IMR-90 (cell line): Measurements from ENCODE around the gene ALDH1L2. TPM values are rescaled to one million over a fixed set of nuclear protein-coding genes. Genes with fewer than 3 reads are reported as not detected.

Source experiments
- ATAC-seq: fragments of 200-7000 bp; cut with Tn5 transposase; 2 replicates; pipeline ENCODE4 v1.9.1; 2020; ENCODE audit warnings: low read depth, mild to moderate bottlenecking, moderate library complexity
- BruUV-seq: library from RNA; stranded (reverse); fragments of 400-500 nt; replicated peaks from 2 replicates; lab custom pipeline; 2021; lab: Mats Ljungman, UMichigan
- CTCF ChIA-PET: fragments of 300-600 bp; formaldehyde crosslinking; extraction: SDS; loops from one replicate; lab custom pipeline; 2021; ENCODE audit warnings: antibody characterized with exemption; lab: Yijun Ruan, JAX
- POLR2A ChIA-PET: fragments of 300-600 bp; sonication (Branson Sonifier 250); formaldehyde crosslinking; loops from one replicate; lab custom pipeline; 2022; ENCODE audit warnings: antibody characterized with exemption; ENCODE audit not compliant: unreplicated experiment; lab: Charles Lee
- DNase-seq: peaks from one replicate; pipeline ENCODE4 v3.0.0; 2013
- H2AFZ ChIP-seq: replicated peaks from 2 replicates; pipeline ENCODE3; 2013; ENCODE audit warnings: low read length, mild to moderate bottlenecking; ENCODE audit not compliant: poor library complexity
- H2AK5ac ChIP-seq: 2 replicates; pipeline ENCODE4 v1.6.1; 2013; ENCODE audit warnings: low read depth, low read length, inconsistent platforms
- H2AK9ac ChIP-seq: replicated peaks from 2 replicates; pipeline ENCODE3; 2013; ENCODE audit warnings: mild to moderate bottlenecking, low read depth, low read length, moderate library complexity; ENCODE audit not compliant: poor library complexity
- H2BK120ac ChIP-seq: 2 replicates; pipeline ENCODE4 v1.6.1; 2013; ENCODE audit warnings: low read depth, low read length, inconsistent platforms
- H2BK15ac ChIP-seq: 3 replicates; pipeline ENCODE4 v1.6.1; 2013; ENCODE audit warnings: low read depth, low read length, inconsistent platforms
- H2BK20ac ChIP-seq: 2 replicates; pipeline ENCODE4 v1.6.1; 2013; ENCODE audit warnings: low read depth, mild to moderate bottlenecking, inconsistent platforms, low read length, moderate library complexity
- H2BK5ac ChIP-seq: 2 replicates; pipeline ENCODE4 v1.6.1; 2013; ENCODE audit warnings: mild to moderate bottlenecking, low read depth, low read length, inconsistent platforms; ENCODE audit not compliant: poor library complexity, severe bottlenecking
- H3K14ac ChIP-seq: replicated peaks from 2 replicates; pipeline ENCODE4 v1.6.1; 2013; ENCODE audit warnings: low read depth, low read length, inconsistent platforms
- H3K18ac ChIP-seq: 2 replicates; pipeline ENCODE4 v1.6.1; 2013; ENCODE audit warnings: low read depth, low read length, control low read depth
- H3K23ac ChIP-seq: 2 replicates; pipeline ENCODE4 v1.6.1; 2013; ENCODE audit warnings: low read depth, low read length, inconsistent platforms
- H3K27ac ChIP-seq: 2 replicates; pipeline ENCODE4 v1.5.1; 2013; ENCODE audit warnings: mild to moderate bottlenecking, control low read depth, low read length; ENCODE audit not compliant: insufficient read depth
- H3K27me3 ChIP-seq: 2 replicates; pipeline ENCODE4 v1.6.1; 2013; ENCODE audit warnings: low read length; ENCODE audit not compliant: control insufficient read depth, insufficient read depth
- H3K36me3 ChIP-seq: 2 replicates; pipeline ENCODE4 v1.6.1; 2013; ENCODE audit warnings: low read length, mixed read lengths; ENCODE audit not compliant: control insufficient read depth, insufficient read depth
- H3K4ac ChIP-seq: 2 replicates; pipeline ENCODE4 v1.6.1; 2013; ENCODE audit warnings: low read depth, low read length, inconsistent platforms
- H3K4me1 ChIP-seq: 2 replicates; pipeline ENCODE4 v1.6.1; 2013; ENCODE audit warnings: low read length, mixed read lengths; ENCODE audit not compliant: control insufficient read depth, insufficient read depth
- H3K4me2 ChIP-seq: 2 replicates; pipeline ENCODE4 v1.6.1; 2013; ENCODE audit warnings: low read depth, mild to moderate bottlenecking, control low read depth, low read length, moderate library complexity
- H3K4me3 ChIP-seq: 2 replicates; pipeline ENCODE4 v1.5.1; 2013; ENCODE audit warnings: low read depth, mild to moderate bottlenecking, control low read depth, low read length, moderate library complexity; ENCODE audit not compliant: insufficient read depth
- H3K56ac ChIP-seq: 2 replicates; pipeline ENCODE4 v1.6.1; 2013; ENCODE audit warnings: low read length, inconsistent platforms; ENCODE audit not compliant: insufficient read depth; ENCODE audit errors: extremely low read depth
- H3K79me1 ChIP-seq, 2 experiments: 2 replicates each; pipeline ENCODE4 v1.6.1; 2013; ENCODE audit warnings: low read length in 2 of 2, inconsistent platforms in 1 of 2, low read depth in 1 of 2
- H3K9ac ChIP-seq: 2 replicates; pipeline ENCODE4 v1.6.1; 2013; ENCODE audit warnings: low read depth, low read length, control low read depth
- H3K9me1 ChIP-seq: 2 replicates; pipeline ENCODE4 v1.6.1; 2013; ENCODE audit warnings: low read length, inconsistent platforms; ENCODE audit not compliant: insufficient read depth
- H3K9me3 ChIP-seq: 2 replicates; pipeline ENCODE4 v1.6.1; 2013; ENCODE audit warnings: low read length; ENCODE audit not compliant: control insufficient read depth, insufficient read depth
- H4K20me1 ChIP-seq: 2 replicates; pipeline ENCODE4 v1.6.1; 2013; ENCODE audit warnings: low read length, inconsistent platforms; ENCODE audit not compliant: insufficient read depth
- H4K5ac ChIP-seq: 2 replicates; pipeline ENCODE4 v1.6.1; 2013; ENCODE audit warnings: mild to moderate bottlenecking, low read depth, low read length, control low read depth
- H4K8ac ChIP-seq, 2 experiments: 2 replicates each; pipeline ENCODE4 v1.6.1; 2013; ENCODE audit warnings: low read depth in 2 of 2, low read length in 2 of 2, control low read depth in 1 of 2, inconsistent platforms in 1 of 2
- H4K91ac ChIP-seq: 2 replicates; pipeline ENCODE4 v1.6.1; 2013; ENCODE audit warnings: low read depth, low read length, inconsistent platforms; ENCODE audit not compliant: insufficient read depth
- CEBPB ChIP-seq: IDR thresholded peaks from 2 replicates; pipeline ENCODE4 v1.6.1; 2012; ENCODE audit warnings: low read depth, low read length, improper control_type of control experiment
- CTCF ChIP-seq: conservative IDR thresholded peaks from 2 replicates; pipeline ENCODE4 v1.5.1; 2012; ENCODE audit warnings: mild to moderate bottlenecking, low read depth, low read length, improper control_type of control experiment
- FOS ChIP-seq: fragments of 150-350 bp; IDR thresholded peaks from 2 replicates; pipeline ENCODE4 v1.6.1; 2016; ENCODE audit warnings: low read depth, low read length
- MAFK ChIP-seq: IDR thresholded peaks from 2 replicates; pipeline ENCODE4 v1.6.1; 2012; ENCODE audit warnings: low read depth, low read length, improper control_type of control experiment
- MAZ ChIP-seq: IDR thresholded peaks from 2 replicates; pipeline ENCODE4 v1.6.1; 2012; ENCODE audit warnings: low read depth, mild to moderate bottlenecking, low read length, improper control_type of control experiment, moderate library complexity, borderline replicate concordance
- RCOR1 ChIP-seq: IDR thresholded peaks from 2 replicates; pipeline ENCODE4 v1.6.1; 2012; ENCODE audit warnings: mild to moderate bottlenecking, low read length, improper control_type of control experiment; ENCODE audit not compliant: insufficient replicate concordance
- SMC3 ChIP-seq: fragments of 150-350 bp; IDR thresholded peaks from 2 replicates; pipeline ENCODE4 v1.6.1; 2016; ENCODE audit warnings: low read depth, mild to moderate bottlenecking, antibody characterized with exemption, low read length, moderate library complexity
- USF2 ChIP-seq: fragments of 150-350 bp; IDR thresholded peaks from 2 replicates; pipeline ENCODE4 v1.6.1; 2017; ENCODE audit warnings: mild to moderate bottlenecking, antibody characterized with exemption, low read length, low read depth
- WGBS, 2 experiments: methylation state at CpG; one replicate each; pipeline versions ENCODE4 v1.1.5 to v1.1.7; 2013; ENCODE audit warnings: missing lambda C conversion rate in 2 of 2; ENCODE audit not compliant: insufficient read length in 1 of 2; ENCODE audit errors: extremely low coverage in 2 of 2; 5-methylcytosine and 5-hydroxymethylcytosine counted together
- dilution Hi-C: fragments of 300-500 bp; cut with HindIII; formaldehyde crosslinking; loops from one replicate; pipeline ENCODE4 v1.14.3; 2018; ENCODE audit warnings: low sequenced_read_pairs; ENCODE audit not compliant: unreplicated experiment
- in situ Hi-C: fragments of 300-500 bp; cut with MboI; formaldehyde crosslinking; loops from 3 replicates; pipeline ENCODE4 v1.14.3; 2019; ENCODE audit warnings: low sequenced_read_pairs, inconsistent platforms, mixed read lengths
- intact Hi-C: fragments of 100-400 bp; cut with micrococcal nuclease; formaldehyde crosslinking; loops from 2 replicates; pipeline ENCODE4 v1.10.0; 2022
- polyA plus RNA-seq, 3 experiments: library from polyadenylated mRNA; depleted of rRNA; stranded (reverse); fragments of >200 nt; gene quantifications; 2 replicates each; pipeline ENCODE4 v1.2.3, GENCODE V29; 2012; ENCODE audit warnings: low replicate concordance in 1 of 3
- total RNA-seq: library from RNA; depleted of rRNA; stranded (reverse); fragments of >200 nt; gene quantifications from 2 replicates; pipeline ENCODE4 v1.2.3, GENCODE V29; 2012

The ALDH1L2 gene
- total and polyA plus RNA-seq, 2 of the 4 experiments (the other 2 are of a cell fraction): 21.1 to 22.8 TPM

GRCh38 chr12:105091476-105092206 is 7.4 kb upstream of the ALDH1L2 start:
- WGBS, 2 experiments: 50% methylated on average over 1 of the region's 4 CpGs; no CpG with 5 or more reads in 1 of the 2 experiments
- DNase-seq: no peak
- no peak overlapping the region for H2BK15ac ChIP-seq
- no peak overlapping the region for H2AFZ ChIP-seq
- no peak overlapping the region for H2BK120ac ChIP-seq
- no peak for ATAC-seq
- no peak for TF ChIP-seq MAZ
- TF ChIP-seq RCOR1: no peak
- TF ChIP-seq CEBPB: no peak
- TF ChIP-seq SMC3: no peak
- no peak for TF ChIP-seq MAFK
- TF ChIP-seq USF2: no peak
- TF ChIP-seq CTCF: no peak
- TF ChIP-seq FOS: no peak
- no peak overlapping the region for H2BK20ac ChIP-seq
- H3K27ac ChIP-seq: no peak overlapping the region
- no peak overlapping the region for H3K4me2 ChIP-seq
- H3K9ac ChIP-seq: no peak overlapping the region
- no peak overlapping the region for H3K56ac ChIP-seq
- no peak overlapping the region for H3K18ac ChIP-seq
- no peaks in the 10 kb centered on the region for H4K20me1 ChIP-seq
- no peak overlapping the region for H4K91ac ChIP-seq
- in situ Hi-C loops: no loop called here
- H2BK5ac ChIP-seq: no peak overlapping the region
- H3K23ac ChIP-seq: no peak overlapping the region
- no peak overlapping the region for H4K5ac ChIP-seq
- no TSS peak for BruUV-seq
- no peaks in the 10 kb centered on the region for H3K9me1 ChIP-seq
- H3K4me3 ChIP-seq: no peak overlapping the region
- H2AK5ac ChIP-seq: no peak overlapping the region
- H3K36me3 ChIP-seq: no peaks in the 10 kb centered on the region
- H3K4me1 ChIP-seq: no peaks in the 10 kb centered on the region
- H4K8ac ChIP-seq: no peak overlapping the region
- POLR2A ChIA-PET: no interaction called here
- peaks cover 10% of the 10 kb centered on the region for H3K27me3 ChIP-seq
- no peak overlapping the region for H3K14ac ChIP-seq
- CTCF ChIA-PET: interaction anchor here (0.6 to 0.9 kb wide), 2 partner anchors 9 to 37 kb away, joined by 3 read pairs; no protein-coding TSS in a partner anchor
- H2AK9ac ChIP-seq: no peak overlapping the region
- H3K79me1 ChIP-seq: no peaks in the 10 kb centered on the region
- H3K4ac ChIP-seq: no peak overlapping the region
- H3K9me3 ChIP-seq: 0 out of 2 replicates have a peak, but pooled peaks cover 4% of the 10 kb centered on the region
- intact Hi-C loops: no loop called here
- dilution Hi-C loops: no loop called here
